Adipocyte (in vitro differentiated cells): ENCODE results near the gene COL4A1.

Experiments used
- DNase-seq: peaks from one replicate; pipeline ENCODE4 v3.0.0-alpha.2; 2015; ENCODE audit warnings: low read depth
- H3K27me3 ChIP-seq: replicated peaks from 2 replicates; pipeline ENCODE4 v1.7.0; 2013; ENCODE audit warnings: mild to moderate bottlenecking, low read length, moderate library complexity; ENCODE audit not compliant: control insufficient read depth, insufficient read depth
- H3K36me3 ChIP-seq: 2 replicates; pipeline ENCODE4 v1.7.0; 2013; ENCODE audit warnings: low read length, mild to moderate bottlenecking, moderate library complexity; ENCODE audit not compliant: control insufficient read depth, insufficient read depth, severe bottlenecking
- H3K4me1 ChIP-seq: 2 replicates; pipeline ENCODE4 v1.7.0; 2013; ENCODE audit warnings: mild to moderate bottlenecking, low read length, moderate library complexity; ENCODE audit not compliant: control insufficient read depth, insufficient read depth
- H3K4me3 ChIP-seq: 2 replicates; pipeline ENCODE4 v1.7.0; 2013; ENCODE audit warnings: mild to moderate bottlenecking, low read length, moderate library complexity
- H3K9ac ChIP-seq: 2 replicates; pipeline ENCODE4 v1.7.0; 2013; ENCODE audit warnings: mild to moderate bottlenecking, low read length, moderate library complexity
- H3K9me3 ChIP-seq: 2 replicates; pipeline ENCODE4 v1.7.0; 2013; ENCODE audit warnings: mild to moderate bottlenecking, low read length, moderate library complexity; ENCODE audit not compliant: control insufficient read depth

The COL4A1 gene

GRCh38 chr13:110210604-110210985, 96.4 kb downstream of the COL4A1 start:
- peaks cover 88% of the 10 kb centered on the region for H3K36me3 ChIP-seq

GRCh38 chr13:110209950-110210603, 96.9 kb downstream of the COL4A1 start:
- Histone ChIP-seq H3K4me1 (peaks cover 11% of the 10 kb centered on the region), H3K9me3 (no peaks in the 10 kb centered on the region), H3K9ac (no peak overlapping the region), H3K4me3 (no peak overlapping the region), H3K27me3 (no peaks in the 10 kb centered on the region), H3K36me3 (peaks cover 93% of the 10 kb centered on the region)
- DNase-seq, result no peak

More at GRCh38 chr13:110210604-110210985, 96.4 kb downstream of the COL4A1 start:
- Histone ChIP-seq H3K4me1 (peaks cover 16% of the 10 kb centered on the region), H3K9me3 (no peaks in the 10 kb centered on the region), H3K9ac (no peak overlapping the region), H3K4me3 (no peak overlapping the region), H3K27me3 (no peaks in the 10 kb centered on the region)
- DNase-seq, result no peak

DNA sequence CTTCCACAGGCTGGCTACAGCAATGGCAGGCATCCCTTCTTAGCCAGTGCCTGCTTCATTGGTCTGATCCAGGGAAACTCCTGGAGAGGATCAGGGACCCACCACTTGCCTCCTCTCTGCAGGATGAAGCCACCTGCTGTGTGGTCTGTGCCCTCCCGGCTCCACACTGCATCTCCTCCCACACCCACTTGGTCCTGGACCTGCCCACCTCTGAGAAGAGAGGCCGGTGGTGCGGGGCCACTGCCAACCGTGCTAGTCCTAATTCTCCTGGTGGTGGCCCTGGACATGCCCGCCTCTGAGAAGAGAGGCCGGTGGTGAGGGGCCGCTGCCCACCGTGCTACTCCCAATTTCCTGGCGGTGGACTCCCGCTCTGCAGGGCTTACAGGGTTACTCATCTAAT, 98.8 kb downstream of the COL4A1 start:
- Histone ChIP-seq H3K27me3 (no peaks in the 10 kb centered on the region), H3K4me3 (no peak overlapping the region), H3K4me1 (no peaks in the 10 kb centered on the region), H3K36me3 (peaks cover 100% of the 10 kb centered on the region), H3K9me3 (no peaks in the 10 kb centered on the region), H3K9ac (no peak overlapping the region)
- DNase-seq, result no peak

- Histone ChIP-seq H3K27me3 (no peaks in the 10 kb centered on the region), H3K4me3 (no peak overlapping the region), H3K36me3 (peaks cover 99% of the 10 kb centered on the region), H3K4me1 (no peaks in the 10 kb centered on the region), H3K9ac (no peak overlapping the region), H3K9me3 (no peaks in the 10 kb centered on the region)
- no peak for DNase-seq
These were observed 100.0 kb downstream of the COL4A1 start for GRCh38 chr13:110206996-110207395.

DNA sequence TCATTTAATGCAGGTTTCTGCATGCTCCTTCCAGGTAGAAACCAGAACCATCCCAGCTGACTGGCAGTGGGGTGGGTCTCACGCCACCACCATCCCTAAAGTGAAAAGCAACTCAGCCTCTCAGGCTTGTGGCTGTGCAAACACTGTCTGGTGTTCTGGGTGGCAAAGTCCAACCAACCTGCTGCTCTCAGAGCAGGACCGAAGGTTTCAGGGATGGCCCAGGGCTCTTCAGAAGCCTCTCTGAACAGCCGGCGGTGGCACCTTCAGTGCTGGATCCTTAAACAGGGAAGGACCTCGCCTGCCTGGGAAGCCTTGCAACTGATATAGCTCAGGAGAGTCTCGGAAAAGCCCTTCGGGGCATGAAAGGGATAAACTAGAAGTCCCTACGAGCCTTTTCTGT, 100.8 kb downstream of the COL4A1 start:
- no peak for DNase-seq
- no peaks in the 10 kb centered on the region for H3K27me3 ChIP-seq

GRCh38 chr13:110201114-110201513, 105.8 kb downstream of the COL4A1 start:
- peaks cover 99% of the 10 kb centered on the region for H3K36me3 ChIP-seq
- H3K27me3 ChIP-seq, result no peaks in the 10 kb centered on the region
- no peak for DNase-seq

More for the DNA sequence above, 100.8 kb downstream of the COL4A1 start:
- Histone ChIP-seq H3K4me3 (no peak overlapping the region), H3K36me3 (peaks cover 99% of the 10 kb centered on the region), H3K9me3 (no peaks in the 10 kb centered on the region), H3K9ac (no peak overlapping the region), H3K4me1 (no peaks in the 10 kb centered on the region)

DNA sequence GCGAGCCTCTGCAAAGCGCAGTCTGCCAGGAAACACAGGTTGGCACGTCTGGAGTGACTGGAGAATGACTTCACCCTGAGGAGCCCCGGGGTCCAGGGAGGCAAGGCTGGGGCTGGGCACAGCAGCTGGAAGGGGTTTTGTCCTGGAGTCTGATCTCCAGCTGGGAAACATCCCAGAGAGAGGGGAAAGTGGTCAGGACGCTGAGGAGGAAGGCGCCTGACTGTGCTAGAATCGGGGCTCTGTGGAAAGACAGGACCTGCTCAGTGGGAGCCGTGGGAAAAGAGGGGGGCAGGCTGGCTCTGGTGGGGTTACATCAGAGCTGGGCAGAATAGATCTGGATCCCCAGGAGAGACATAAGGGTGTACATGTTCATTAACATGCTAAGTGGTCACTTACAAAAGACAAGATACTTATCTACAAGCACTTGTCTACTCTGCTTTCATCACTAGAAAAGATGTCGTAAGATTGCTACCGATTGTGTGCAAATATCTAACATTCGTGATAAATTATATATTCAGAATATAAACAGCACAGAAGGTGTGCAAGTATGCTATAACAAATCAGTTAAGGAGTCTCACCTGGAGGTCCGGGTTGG, 106.6 kb downstream of the COL4A1 start:
- Histone ChIP-seq H3K9me3 (no peaks in the 10 kb centered on the region), H3K27me3 (no peaks in the 10 kb centered on the region), H3K4me1 (peaks cover 16% of the 10 kb centered on the region), H3K36me3 (peaks cover 99% of the 10 kb centered on the region), H3K4me3 (no peak overlapping the region), H3K9ac (no peak overlapping the region)
- no peak for DNase-seq

More at GRCh38 chr13:110201114-110201513, 105.8 kb downstream of the COL4A1 start:
- H3K4me3 ChIP-seq, result no peak overlapping the region
- H3K9me3 ChIP-seq, result no peaks in the 10 kb centered on the region
- no peak overlapping the region for H3K9ac ChIP-seq
- H3K4me1 ChIP-seq, result peaks cover 13% of the 10 kb centered on the region

DNA sequence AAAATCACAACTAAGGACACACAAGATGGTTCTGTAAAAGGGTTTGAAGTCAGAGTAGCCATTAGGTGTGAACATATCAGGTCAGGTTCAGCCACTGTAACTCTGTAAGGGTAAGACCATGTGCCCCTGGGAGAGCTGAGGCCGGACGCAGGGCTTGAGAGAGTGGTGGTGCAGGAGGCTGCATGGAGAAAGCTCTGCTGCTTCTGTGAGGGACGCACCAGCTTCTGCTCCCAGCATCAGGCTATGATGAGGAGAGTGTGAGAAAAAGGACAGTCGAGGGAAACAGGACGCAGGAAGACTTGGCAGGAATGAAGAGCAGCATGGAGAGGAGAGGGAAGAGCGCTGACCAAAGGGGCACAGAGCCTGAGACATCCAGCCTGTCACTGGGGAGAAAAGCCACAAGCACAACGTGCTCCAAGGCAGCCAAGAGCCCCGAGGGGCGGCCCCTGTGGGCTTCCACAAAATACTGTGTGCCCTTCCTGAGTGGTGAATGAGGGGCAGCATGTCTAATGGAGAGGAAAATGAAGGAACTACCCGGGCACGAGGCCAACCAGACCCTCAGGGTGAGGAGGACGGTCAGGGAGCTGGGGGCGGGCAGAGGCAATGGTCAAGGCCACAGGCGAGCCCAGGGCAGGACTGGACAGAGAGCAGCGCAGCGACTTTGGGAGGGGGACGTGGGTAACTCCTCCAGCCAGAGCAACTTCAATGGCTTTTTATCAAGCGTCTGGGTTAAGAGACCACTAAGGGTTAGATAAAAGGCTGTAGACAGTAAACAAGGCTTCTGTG, 107.7 kb downstream of the COL4A1 start:
- peaks cover 22% of the 10 kb centered on the region for H3K4me1 ChIP-seq
- peaks cover 99% of the 10 kb centered on the region for H3K36me3 ChIP-seq
- no peak overlapping the region for H3K9ac ChIP-seq
- H3K4me3 ChIP-seq, result no peak overlapping the region
- H3K9me3 ChIP-seq, result no peaks in the 10 kb centered on the region
- DNase-seq, result no peak
- H3K27me3 ChIP-seq, result no peaks in the 10 kb centered on the region

DNA sequence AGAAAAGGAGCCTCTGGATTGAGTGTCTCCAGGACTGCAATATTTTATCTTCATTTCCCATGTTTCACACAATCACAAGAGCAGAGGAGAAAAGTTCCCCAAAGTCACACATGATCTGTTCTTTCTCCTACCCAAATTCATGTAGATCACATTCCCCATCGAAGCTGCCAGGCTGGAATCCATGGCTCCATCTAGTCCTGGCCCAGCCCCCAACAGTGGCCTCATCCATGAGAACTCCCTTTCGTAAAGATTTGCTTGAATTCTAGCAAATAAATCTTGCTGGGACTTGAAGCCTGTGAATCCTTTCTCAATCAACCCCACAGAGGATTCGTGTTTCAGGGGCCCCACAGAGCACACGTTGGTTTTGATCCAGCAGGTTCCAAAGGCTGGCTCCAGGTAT, 109.5 kb downstream of the COL4A1 start:
- DNase-seq, result no peak
- H3K4me3 ChIP-seq, result no peak overlapping the region
- H3K36me3 ChIP-seq, result peaks cover 100% of the 10 kb centered on the region
- peaks cover 22% of the 10 kb centered on the region for H3K4me1 ChIP-seq
- no peak overlapping the region for H3K9ac ChIP-seq
- no peaks in the 10 kb centered on the region for H3K9me3 ChIP-seq
- no peaks in the 10 kb centered on the region for H3K27me3 ChIP-seq

- Histone ChIP-seq H3K36me3 (peaks cover 100% of the 10 kb centered on the region), H3K4me1 (peaks cover 22% of the 10 kb centered on the region), H3K27me3 (no peaks in the 10 kb centered on the region), H3K9ac (no peak overlapping the region), H3K9me3 (no peaks in the 10 kb centered on the region), H3K4me3 (no peak overlapping the region)
- DNase-seq, result no peak
These were observed 109.9 kb downstream of the COL4A1 start for GRCh38 chr13:110197026-110197425.
